CD14-positive monocyte (primary cell): Measurements from ENCODE around the gene MEP1A. TPM values are rescaled to one million over a fixed set of nuclear protein-coding genes. Genes with fewer than 3 reads are reported as not detected.

Source experiments
- DNase-seq, 3 donors: peaks; one replicate each; pipeline ENCODE4 v3.0.0-alpha.2; 2011 to 2022
- H2AFZ ChIP-seq: 2 replicates; pipeline ENCODE4 v1.6.0; 2012; ENCODE audit warnings: mild to moderate bottlenecking, low read depth, low read length, inconsistent platforms; ENCODE audit not compliant: insufficient read depth, poor library complexity, severe bottlenecking
- H3K27ac ChIP-seq, 2 donors: 1 replicate in 1 of 2; 2 replicates in 1 of 2; pipeline ENCODE4 v1.5.1; 2012 to 2013; ENCODE audit warnings: low read length in 2 of 2, control low read depth in 1 of 2, inconsistent platforms in 1 of 2, low read depth in 1 of 2, mild to moderate bottlenecking in 1 of 2
- H3K27me3 ChIP-seq, 2 donors: one replicate each; pipeline versions ENCODE4 v1.6.0 to v1.6.1; 2011 to 2013; ENCODE audit warnings: low read length in 2 of 2; ENCODE audit not compliant: control insufficient read depth in 2 of 2, insufficient read depth in 2 of 2
- H3K36me3 ChIP-seq, 2 donors: replicated peaks in 1 of 2; 1 replicate in 1 of 2; 2 replicates in 1 of 2; pipeline versions ENCODE4 v1.5.1 to v1.6.1; 2012 to 2013; ENCODE audit warnings: low read length in 2 of 2, control low read depth in 1 of 2, inconsistent platforms in 1 of 2, mild to moderate bottlenecking in 1 of 2; ENCODE audit not compliant: insufficient read depth in 2 of 2, control insufficient read depth in 1 of 2
- H3K4me1 ChIP-seq, 2 donors: 1 replicate in 1 of 2; 2 replicates in 1 of 2; pipeline versions ENCODE4 v1.5.1 to v1.6.1; 2012 to 2013; ENCODE audit warnings: low read length in 2 of 2, control low read depth in 1 of 2, inconsistent platforms in 1 of 2, mild to moderate bottlenecking in 1 of 2, moderate library complexity in 1 of 2; ENCODE audit not compliant: insufficient read depth in 2 of 2, control insufficient read depth in 1 of 2
- H3K4me2 ChIP-seq: replicated peaks from 2 replicates; pipeline ENCODE3; 2012; ENCODE audit warnings: low read length, moderate library complexity, mild to moderate bottlenecking; ENCODE audit not compliant: poor library complexity, severe bottlenecking; ENCODE audit errors: extremely low read depth
- H3K4me3 ChIP-seq, 3 experiments: fragments of 200-600 bp in 1 of 3; sonication (generic) in 1 of 3; replicated peaks in 1 of 3; 1 replicate in 2 of 3; 2 replicates in 1 of 3; pipeline ENCODE4 v1.5.1; 2011 to 2013; ENCODE audit warnings: low read length in 3 of 3, mild to moderate bottlenecking in 3 of 3, control low read depth in 2 of 3, low read depth in 2 of 3, inconsistent platforms in 1 of 3, moderate library complexity in 1 of 3
- H3K79me2 ChIP-seq: 2 replicates; pipeline ENCODE4 v1.6.0; 2012; ENCODE audit warnings: mild to moderate bottlenecking, control low read depth, inconsistent platforms, low read length, moderate library complexity; ENCODE audit not compliant: insufficient read depth
- H3K9ac ChIP-seq: 2 replicates; pipeline ENCODE4 v1.6.0; 2017; ENCODE audit warnings: low read length, mild to moderate bottlenecking; ENCODE audit not compliant: insufficient read depth, poor library complexity, severe bottlenecking
- H3K9me3 ChIP-seq, 2 donors: replicated peaks in 1 of 2; 1 replicate in 1 of 2; 2 replicates in 1 of 2; pipeline versions ENCODE4 v1.5.1 to v1.6.1; 2012 to 2013; ENCODE audit warnings: low read length in 2 of 2, control low read depth in 1 of 2; ENCODE audit not compliant: control insufficient read depth in 1 of 2, insufficient read depth in 1 of 2
- H4K20me1 ChIP-seq: 2 replicates; pipeline ENCODE4 v1.6.0; 2012; ENCODE audit warnings: mild to moderate bottlenecking, low read length, control low read depth, moderate library complexity; ENCODE audit not compliant: insufficient read depth
- H3K27ac Mint-ChIP-seq, 7 donors: one replicate each; pipeline ENCODE4 v1.8.0; 2020; ENCODE audit warnings: mild to moderate bottlenecking in 7 of 7, mixed read lengths in 7 of 7, moderate library complexity in 6 of 7, inconsistent platforms in 2 of 7
- H3K27me3 Mint-ChIP-seq, 3 donors: one replicate each; pipeline ENCODE4 v1.8.0; 2021 to 2022; ENCODE audit warnings: low read depth in 3 of 3, mild to moderate bottlenecking in 3 of 3, mixed read lengths in 3 of 3, moderate library complexity in 3 of 3, inconsistent platforms in 1 of 3
- H3K36me3 Mint-ChIP-seq, 2 donors: one replicate each; pipeline ENCODE4 v1.8.0; 2020; ENCODE audit warnings: mixed read lengths in 2 of 2, inconsistent platforms in 1 of 2, mild to moderate bottlenecking in 1 of 2
- H3K4me1 Mint-ChIP-seq: one replicate; pipeline ENCODE4 v1.8.0; 2020; ENCODE audit warnings: mild to moderate bottlenecking, mixed read lengths
- H3K4me3 Mint-ChIP-seq, 2 donors: one replicate each; pipeline ENCODE4 v1.8.0; 2020; ENCODE audit warnings: mild to moderate bottlenecking in 2 of 2, mixed read lengths in 2 of 2, moderate library complexity in 1 of 2
- H3K9me3 Mint-ChIP-seq, 7 donors: one replicate each; pipeline ENCODE4 v1.8.0; 2020 to 2022; ENCODE audit warnings: mixed read lengths in 7 of 7, mild to moderate bottlenecking in 6 of 7, moderate library complexity in 6 of 7, inconsistent platforms in 2 of 7
- CTCF ChIP-seq: fragments of 200-600 bp; IDR thresholded peaks from one replicate; pipeline ENCODE4 v1.8.0; 2022; ENCODE audit warnings: antibody characterized with exemption, mild to moderate bottlenecking
- WGBS: methylation state at CpG from one replicate; pipeline ENCODE4 v1.1.5; 2013; ENCODE audit warnings: missing lambda C conversion rate; ENCODE audit not compliant: insufficient coverage; 5-methylcytosine and 5-hydroxymethylcytosine counted together
- intact Hi-C, 2 donors: fragments of 100-400 bp; cut with micrococcal nuclease; formaldehyde crosslinking; loops; one replicate each; pipeline versions ENCODE4 v1.15.0 to v1.15.1; 2023
- polyA plus RNA-seq, 3 donors: library from polyadenylated mRNA; depleted of rRNA in 1 of 3; unstranded in 2 of 3; stranded (reverse) in 1 of 3; fragments of 300-500 nt in 2 of 3; fragments of >200 nt in 1 of 3; fragmentation: Illumina TruSeq in 2 of 3; gene quantifications; 1 replicate in 2 of 3; 2 replicates in 1 of 3; pipeline ENCODE4 v1.2.3, GENCODE V29; 2012 to 2021

Gene MEP1A
- polyA plus RNA-seq, 3 donors, result 0.05 to 0.10 (median 0.07) TPM

GRCh38 chr6:46863791-46864190 is 70.6 kb downstream of the MEP1A start:
- Mint-ChIP-seq H3K27ac (no peak overlapping the region), H3K9me3 (no peaks in the 10 kb centered on the region), H3K36me3 (no peaks in the 10 kb centered on the region), H3K4me1 (no peaks in the 10 kb centered on the region), H3K4me3 (no peak overlapping the region), H3K27me3 (peaks cover 0 to 2% (median 0%) of the 10 kb centered on the region in 3 donors)
- H3K27me3 ChIP-seq, result no peaks in the 10 kb centered on the region
- H2AFZ ChIP-seq, result no peak overlapping the region
- no peaks in the 10 kb centered on the region for H3K4me1 ChIP-seq
- no peaks in the 10 kb centered on the region for H4K20me1 ChIP-seq
- WGBS, result 100% methylated on average over 1 of the region's 3 CpGs
- H3K36me3 ChIP-seq, result no peaks in the 10 kb centered on the region
- intact Hi-C loops, result no loop called here
- no peak overlapping the region for H3K27ac ChIP-seq
- H3K9me3 ChIP-seq, result no peaks in the 10 kb centered on the region
- TF ChIP-seq CTCF, result no peak
- no peak overlapping the region for H3K4me2 ChIP-seq
- no peaks in the 10 kb centered on the region for H3K79me2 ChIP-seq
- H3K4me3 ChIP-seq, result no peak overlapping the region
- no peak for DNase-seq
- H3K9ac ChIP-seq, result no peak overlapping the region

GRCh38 chr6:46865221-46865620 is 72.0 kb downstream of the MEP1A start:
- no peaks in the 10 kb centered on the region for H3K36me3 Mint-ChIP-seq
- H3K4me3 ChIP-seq, result no peak overlapping the region
- no peak overlapping the region for H3K27ac ChIP-seq
- TF ChIP-seq CTCF, result no peak
- no peaks in the 10 kb centered on the region for H3K9me3 Mint-ChIP-seq
- no peaks in the 10 kb centered on the region for H3K4me1 Mint-ChIP-seq
- no peaks in the 10 kb centered on the region for H3K27me3 ChIP-seq
- H3K4me2 ChIP-seq, result no peak overlapping the region
- no peaks in the 10 kb centered on the region for H3K79me2 ChIP-seq
- DNase-seq, result no peak
- no peaks in the 10 kb centered on the region for H3K36me3 ChIP-seq
- peaks cover 0 to 2% (median 0%) of the 10 kb centered on the region in 3 donors for H3K27me3 Mint-ChIP-seq
- H3K4me1 ChIP-seq, result no peaks in the 10 kb centered on the region
- intact Hi-C loops, result no loop called here
- no peak overlapping the region for H3K27ac Mint-ChIP-seq
- H3K9me3 ChIP-seq, result no peaks in the 10 kb centered on the region
- no peaks in the 10 kb centered on the region for H4K20me1 ChIP-seq
- 67% methylated on average over 1 of the region's 2 CpGs for WGBS
- no peak overlapping the region for H3K9ac ChIP-seq
- H3K4me3 Mint-ChIP-seq, result no peak overlapping the region
- H2AFZ ChIP-seq, result no peak overlapping the region
